Peyer's patch (tissue), 4 donors: ENCODE data around the gene LSP1. TPM values are rescaled to one million over a fixed set of nuclear protein-coding genes. Genes with fewer than 3 reads are reported as not detected.

Experiments used
- DNase-seq, 3 donors: peaks; one replicate each; pipeline ENCODE4 v3.0.0-alpha.2; 2017 to 2019
- H3K27ac ChIP-seq, 4 donors: fragments of 200-600 bp; sonication (generic); one replicate each; pipeline ENCODE4 v1.5.1; 2016 to 2019
- H3K27me3 ChIP-seq, 2 donors: fragments of 200-600 bp; sonication (generic); one replicate each; pipeline ENCODE4 v1.5.1; 2019
- H3K36me3 ChIP-seq, 3 donors: fragments of 200-600 bp; sonication (generic); one replicate each; pipeline ENCODE4 v1.5.1; 2016 to 2019
- H3K4me1 ChIP-seq, 4 donors: fragments of 200-600 bp; sonication (generic); one replicate each; pipeline ENCODE4 v1.5.1; 2016 to 2019
- H3K4me3 ChIP-seq, 4 donors: fragments of 200-600 bp; sonication (generic); 1 replicate in 3 of 4; 2 replicates in 1 of 4; pipeline ENCODE4 v1.5.1; 2016 to 2019; ENCODE audit warnings: mild to moderate bottlenecking in 1 of 4
- H3K9me3 ChIP-seq, 4 donors: fragments of 200-600 bp; sonication (generic); one replicate each; pipeline ENCODE4 v1.5.1; 2016 to 2019; ENCODE audit warnings: mild to moderate bottlenecking in 1 of 4
- CTCF ChIP-seq, 6 experiments: fragments of 450-650 bp in 4 of 6; fragments of 200-600 bp in 2 of 6; sonication (generic) in 1 of 6; IDR thresholded peaks; one replicate each; pipeline ENCODE4 v1.5.1; 2017 to 2019; ENCODE audit warnings: antibody characterized with exemption in 6 of 6, mild to moderate bottlenecking in 3 of 6, moderate library complexity in 1 of 6
- POLR2A ChIP-seq, 2 donors: fragments of 450-650 bp; IDR thresholded peaks; one replicate each; pipeline ENCODE4 v1.5.1; 2017; ENCODE audit warnings: antibody characterized with exemption in 2 of 2, mild to moderate bottlenecking in 2 of 2, moderate library complexity in 2 of 2
- total RNA-seq, 4 donors: library from RNA; depleted of rRNA; stranded (reverse); fragments of >200 nt; gene quantifications; one replicate each; pipeline ENCODE4 v1.1.0, GENCODE V29; 2016

Gene LSP1
- total RNA-seq, 4 donors from 2014 or later = 10.6 to 175 (median 15.4) TPM

GRCh38 chr11:1822648-1823375 lies 30.1 kb upstream of the LSP1 start:
- H3K4me1 ChIP-seq = peaks cover 0 to 17% (median 0%) of the 10 kb centered on the region in 4 donors
- H3K27me3 ChIP-seq = no peaks in the 10 kb centered on the region
- DNase-seq = no peak
- no peak for TF ChIP-seq CTCF (IDR thresholded peaks at IDR 0.05)
- no peak for TF ChIP-seq POLR2A (IDR thresholded peaks at IDR 0.05)
- H3K27ac ChIP-seq = no peak overlapping the region
- no peak overlapping the region for H3K4me3 ChIP-seq
- H3K9me3 ChIP-seq = peaks cover 0 to 10% (median 0%) of the 10 kb centered on the region in 4 donors
- no peaks in the 10 kb centered on the region for H3K36me3 ChIP-seq

DNA sequence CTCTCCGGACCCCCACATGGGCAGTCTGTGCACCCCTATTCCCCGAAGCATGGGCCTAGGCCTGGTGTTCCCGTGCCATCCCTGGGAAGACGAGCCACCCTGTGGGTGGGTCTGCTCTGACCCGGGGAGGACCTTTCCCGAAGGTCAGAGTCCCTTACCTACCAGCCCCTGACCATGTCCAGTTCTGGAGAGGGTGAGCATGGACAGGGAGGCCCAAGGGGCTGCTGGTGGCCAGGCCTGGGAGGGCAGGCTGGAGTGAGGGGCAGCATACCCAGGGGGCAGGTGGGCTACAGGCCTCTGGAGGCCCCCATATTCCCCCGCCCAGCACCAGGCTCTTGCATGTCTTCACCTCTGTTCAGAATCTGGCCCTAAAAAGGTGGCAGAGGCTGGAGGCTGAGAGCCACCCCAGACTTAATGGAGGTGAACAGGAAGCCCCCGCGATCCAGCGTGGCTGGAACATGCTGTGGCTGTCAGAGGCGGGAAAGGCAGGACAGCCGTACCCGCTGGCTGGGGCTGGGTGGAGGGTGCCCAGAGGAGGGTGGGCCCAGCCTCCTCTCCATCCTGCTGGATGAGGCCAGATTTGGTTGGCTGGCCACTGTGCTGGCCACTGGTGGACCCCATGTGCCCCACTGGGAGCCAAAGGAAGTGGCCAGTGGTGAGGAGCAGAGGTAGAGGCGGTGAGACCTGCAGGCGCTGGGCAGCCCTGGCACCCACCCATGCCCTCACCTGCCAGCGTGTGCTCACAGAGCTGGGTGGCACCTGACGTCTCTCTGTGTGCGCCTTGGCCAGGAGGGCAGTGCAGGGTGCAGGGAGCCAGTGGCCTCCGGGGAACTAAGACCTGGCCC lies 29.3 kb upstream of the LSP1 start:
- Histone ChIP-seq H3K36me3 (no peaks in the 10 kb centered on the region), H3K4me3 (no peak overlapping the region), H3K27ac (no peak overlapping the region), H3K4me1 (peaks cover 0 to 17% (median 0%) of the 10 kb centered on the region in 4 donors), H3K9me3 (peaks cover 0 to 7% (median 0%) of the 10 kb centered on the region in 4 donors), H3K27me3 (no peaks in the 10 kb centered on the region)
- TF ChIP-seq CTCF (IDR thresholded peaks at IDR 0.05) (no peak), POLR2A (IDR thresholded peaks at IDR 0.05) (no peak)
- no peak for DNase-seq

GRCh38 chr11:1824221-1825038 lies 28.5 kb upstream of the LSP1 start:
- no peak overlapping the region for H3K27ac ChIP-seq
- H3K4me1 ChIP-seq = peaks cover 0 to 17% (median 0%) of the 10 kb centered on the region in 4 donors
- no peaks in the 10 kb centered on the region for H3K9me3 ChIP-seq
- no peaks in the 10 kb centered on the region for H3K36me3 ChIP-seq
- no peak for TF ChIP-seq CTCF (IDR thresholded peaks at IDR 0.05)
- no peak for TF ChIP-seq POLR2A (IDR thresholded peaks at IDR 0.05)
- H3K4me3 ChIP-seq = no peak overlapping the region
- no peak for DNase-seq
- H3K27me3 ChIP-seq = no peaks in the 10 kb centered on the region

GRCh38 chr11:1825039-1825740 lies 27.7 kb upstream of the LSP1 start:
- Histone ChIP-seq H3K4me3 (no peak overlapping the region), H3K27me3 (no peaks in the 10 kb centered on the region), H3K9me3 (no peaks in the 10 kb centered on the region), H3K4me1 (peaks cover 0 to 19% (median under 1%) of the 10 kb centered on the region in 4 donors), H3K27ac (no peak overlapping the region), H3K36me3 (no peaks in the 10 kb centered on the region)
- TF ChIP-seq CTCF (IDR thresholded peaks at IDR 0.05) (peak in 5 of 6 experiments; percentile 7 to 68 (median 60)), POLR2A (IDR thresholded peaks at IDR 0.05) (no peak)
- peak in 2 of 3 donors; percentile 72 to 80 for DNase-seq
